ENCODE measurements around the gene CACNA1S.

CACNA1S gene

DNA sequence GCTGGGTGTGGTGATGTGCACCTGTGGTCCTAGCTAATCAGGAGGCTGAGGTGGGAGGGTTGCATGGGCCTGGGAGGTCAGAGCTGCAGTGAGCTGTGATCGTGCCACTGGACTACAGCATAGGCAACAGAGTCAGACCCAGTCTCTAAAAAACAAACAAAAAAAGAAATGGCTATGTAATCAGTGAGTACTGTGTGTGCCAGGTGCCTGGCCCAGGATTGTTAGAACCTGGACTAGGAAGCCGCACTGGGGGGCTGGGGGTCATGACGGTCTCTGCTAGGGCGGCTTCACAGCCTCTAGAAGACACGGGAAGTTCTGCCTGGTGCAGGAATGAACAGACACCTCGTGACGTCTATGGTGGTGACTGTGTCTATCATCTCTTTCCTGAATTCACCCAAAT, 33.6 kb upstream of the CACNA1S start:
- Histone ChIP-seq H3K9me3 (ENCODE audit: control insufficient read depth, low read length) (no peaks in the 10 kb centered on the region), H3K36me3 (ENCODE audit: control insufficient read depth, insufficient read depth, low read length, severe bottlenecking) (peaks cover 57% of the 10 kb centered on the region), H3K27me3 (replicated peaks; ENCODE audit: control insufficient read depth, insufficient read depth, low read length) (no peaks in the 10 kb centered on the region), H3K4me3 (ENCODE audit: low read length) (no peak overlapping the region), H3K4me1 (ENCODE audit: control insufficient read depth, insufficient read depth, low read length) (peaks cover 16% of the 10 kb centered on the region), H3K9ac (ENCODE audit: low read length) (no peak overlapping the region)
- DNase-seq (ENCODE audit: low read depth) = no peak

DNA sequence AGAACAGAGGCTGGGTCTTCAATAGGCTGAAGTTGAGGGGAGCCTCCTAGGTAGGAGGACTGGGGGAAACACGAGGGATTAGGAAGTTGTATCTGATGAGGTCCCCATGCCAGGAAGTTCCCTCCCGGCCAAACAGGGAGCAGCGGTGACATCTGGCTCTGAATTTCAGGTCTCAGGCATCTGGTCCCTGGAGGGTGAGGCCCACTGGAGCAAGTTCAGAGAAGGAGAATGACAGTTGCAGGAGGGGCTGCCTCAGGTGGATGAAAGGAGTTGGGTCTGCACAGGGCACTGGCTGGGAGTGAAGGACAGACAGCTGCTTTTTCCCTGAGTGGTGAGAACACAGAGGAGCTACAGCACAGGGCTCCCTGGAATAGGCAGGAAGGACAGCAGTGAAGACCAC, 32.9 kb upstream of the CACNA1S start:
- no peak overlapping the region for H3K4me3 ChIP-seq (ENCODE audit: low read length)
- H3K9me3 ChIP-seq (ENCODE audit: control insufficient read depth, low read length) = no peaks in the 10 kb centered on the region
- H3K9ac ChIP-seq (ENCODE audit: low read length) = no peak overlapping the region
- no peaks in the 10 kb centered on the region for H3K27me3 ChIP-seq (replicated peaks; ENCODE audit: control insufficient read depth, insufficient read depth, low read length)
- peaks cover 16% of the 10 kb centered on the region for H3K4me1 ChIP-seq (ENCODE audit: control insufficient read depth, insufficient read depth, low read length)
- peaks cover 56% of the 10 kb centered on the region for H3K36me3 ChIP-seq (ENCODE audit: control insufficient read depth, insufficient read depth, low read length, severe bottlenecking)
- DNase-seq (ENCODE audit: low read depth) = no peak

DNA sequence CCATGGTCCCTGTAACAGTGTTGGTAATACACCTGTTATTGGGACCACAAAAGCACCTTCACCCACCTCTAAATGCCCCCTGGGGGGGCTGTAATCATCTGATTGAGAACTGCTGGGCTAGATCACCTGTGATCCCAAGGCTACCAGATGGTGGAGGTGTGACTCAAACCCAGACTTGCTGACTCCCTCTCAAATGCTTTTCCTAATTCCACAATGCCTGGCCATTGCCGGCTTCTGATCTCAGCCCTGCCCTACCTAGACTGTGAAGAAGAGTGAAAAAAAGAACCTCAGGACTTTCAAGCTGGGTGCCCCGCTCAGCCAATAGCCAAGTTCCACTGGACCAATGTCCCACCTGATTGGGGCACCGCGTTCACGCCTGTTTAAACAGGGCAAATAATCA, 32.5 kb upstream of the CACNA1S start:
- Histone ChIP-seq H3K4me3 (ENCODE audit: low read length) (no peak overlapping the region), H3K27me3 (replicated peaks; ENCODE audit: control insufficient read depth, insufficient read depth, low read length) (no peaks in the 10 kb centered on the region), H3K36me3 (ENCODE audit: control insufficient read depth, insufficient read depth, low read length, severe bottlenecking) (peaks cover 53% of the 10 kb centered on the region), H3K9me3 (ENCODE audit: control insufficient read depth, low read length) (no peaks in the 10 kb centered on the region), H3K4me1 (ENCODE audit: control insufficient read depth, insufficient read depth, low read length) (peaks cover 16% of the 10 kb centered on the region), H3K9ac (ENCODE audit: low read length) (no peak overlapping the region)
- no peak for DNase-seq (ENCODE audit: low read depth)

DNA sequence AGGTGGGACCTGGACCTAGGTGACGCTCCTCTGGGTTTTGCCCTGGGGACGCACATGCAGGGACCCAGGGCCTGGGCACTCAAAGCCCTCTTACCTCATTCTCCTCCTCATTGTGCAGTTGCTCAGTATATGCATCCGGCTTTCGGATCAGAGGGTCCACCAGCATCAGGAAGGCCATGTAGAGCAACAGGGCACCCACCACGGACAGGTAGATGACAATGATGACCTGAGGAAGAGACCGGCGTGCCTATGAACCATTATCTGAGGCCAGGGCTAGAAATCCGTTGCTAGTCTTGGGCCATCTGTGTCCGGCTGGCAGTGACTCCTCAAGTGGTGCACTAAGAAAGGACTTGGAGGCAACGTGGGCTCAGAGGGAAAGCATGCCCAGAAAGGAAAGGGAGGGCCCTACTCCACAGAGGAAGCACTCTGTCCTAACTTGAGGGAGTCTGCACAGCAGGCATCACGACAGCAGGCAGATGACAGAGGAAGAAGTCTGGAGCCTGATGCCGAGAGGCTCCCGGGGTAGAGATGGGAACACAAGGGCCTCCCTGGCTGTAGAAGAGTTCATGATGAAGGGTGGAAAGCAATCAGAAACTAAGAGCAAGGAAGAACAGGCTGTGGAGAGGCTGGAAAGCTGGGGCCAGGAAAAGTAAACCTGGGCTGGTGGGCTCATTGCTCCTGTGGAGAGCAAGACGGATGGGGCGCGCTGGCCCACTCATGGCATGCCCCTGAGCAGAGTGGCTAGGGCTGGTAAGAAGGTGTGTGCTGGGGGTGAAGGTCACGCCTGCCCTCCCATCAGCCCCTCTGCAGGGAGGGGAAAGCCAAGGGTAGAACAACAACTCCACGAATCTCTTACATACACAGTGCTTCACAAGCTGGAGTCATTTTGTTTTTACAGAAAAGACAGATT, 31.8 kb upstream of the CACNA1S start:
- Histone ChIP-seq H3K9me3 (ENCODE audit: control insufficient read depth, low read length) (no peaks in the 10 kb centered on the region), H3K36me3 (ENCODE audit: control insufficient read depth, insufficient read depth, low read length, severe bottlenecking) (peaks cover 53% of the 10 kb centered on the region)
- DNase-seq (ENCODE audit: low read depth) = no peak

DNA sequence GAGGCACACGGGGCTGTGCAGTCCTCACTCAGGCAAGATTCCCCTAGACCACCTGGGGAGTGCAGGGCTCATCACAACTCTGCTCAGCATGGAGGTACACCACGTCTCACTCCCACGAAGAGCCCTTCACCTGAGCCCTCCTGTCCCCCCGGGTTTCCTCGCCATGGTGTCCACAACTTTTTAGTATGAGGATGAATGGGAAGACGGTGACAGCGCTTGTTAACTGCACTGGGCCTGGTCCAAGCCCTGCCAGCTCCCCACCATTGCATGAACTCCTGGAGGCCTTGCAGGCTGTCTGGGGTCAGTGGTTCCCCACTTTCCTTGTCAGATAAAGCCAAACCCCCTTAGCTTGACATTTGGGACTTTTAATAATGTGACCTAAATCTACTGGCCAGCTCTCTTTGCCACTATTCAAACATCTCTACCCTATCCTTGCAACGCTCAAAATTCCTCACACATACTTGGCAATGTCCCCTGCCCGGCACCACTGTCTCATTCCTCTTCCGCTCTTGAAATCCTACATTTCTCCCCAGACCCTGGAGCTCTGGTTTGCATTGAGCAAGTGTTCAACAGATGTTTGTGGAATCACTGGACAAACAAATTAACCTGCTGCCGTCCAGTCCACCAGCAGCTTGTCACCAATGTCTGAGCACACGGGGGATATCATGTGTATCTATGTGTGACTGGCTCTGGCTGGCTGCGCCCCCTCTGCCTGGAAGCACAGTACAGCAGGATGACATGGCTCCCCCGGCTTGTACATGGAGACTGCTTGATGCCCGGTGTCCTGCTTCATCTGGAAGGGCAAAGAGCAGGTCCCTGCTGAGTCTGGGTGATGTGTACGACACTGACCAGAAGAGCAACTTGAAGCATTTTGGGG, 30.9 kb upstream of the CACNA1S start:
- peaks cover 22% of the 10 kb centered on the region for H3K4me1 ChIP-seq (ENCODE audit: control insufficient read depth, insufficient read depth, low read length)
- no peak overlapping the region for H3K4me3 ChIP-seq (ENCODE audit: low read length)
- peaks cover 44% of the 10 kb centered on the region for H3K36me3 ChIP-seq (ENCODE audit: control insufficient read depth, insufficient read depth, low read length, severe bottlenecking)
- DNase-seq (ENCODE audit: low read depth) = no peak
- H3K9ac ChIP-seq (ENCODE audit: low read length) = no peak overlapping the region
- no peaks in the 10 kb centered on the region for H3K9me3 ChIP-seq (ENCODE audit: control insufficient read depth, low read length)
- no peaks in the 10 kb centered on the region for H3K27me3 ChIP-seq (replicated peaks; ENCODE audit: control insufficient read depth, insufficient read depth, low read length)

More for the DNA sequence above, 31.8 kb upstream of the CACNA1S start:
- Histone ChIP-seq H3K9ac (ENCODE audit: low read length) (no peak overlapping the region), H3K4me3 (ENCODE audit: low read length) (no peak overlapping the region), H3K27me3 (replicated peaks; ENCODE audit: control insufficient read depth, insufficient read depth, low read length) (no peaks in the 10 kb centered on the region), H3K4me1 (ENCODE audit: control insufficient read depth, insufficient read depth, low read length) (peaks cover 16% of the 10 kb centered on the region)

DNA sequence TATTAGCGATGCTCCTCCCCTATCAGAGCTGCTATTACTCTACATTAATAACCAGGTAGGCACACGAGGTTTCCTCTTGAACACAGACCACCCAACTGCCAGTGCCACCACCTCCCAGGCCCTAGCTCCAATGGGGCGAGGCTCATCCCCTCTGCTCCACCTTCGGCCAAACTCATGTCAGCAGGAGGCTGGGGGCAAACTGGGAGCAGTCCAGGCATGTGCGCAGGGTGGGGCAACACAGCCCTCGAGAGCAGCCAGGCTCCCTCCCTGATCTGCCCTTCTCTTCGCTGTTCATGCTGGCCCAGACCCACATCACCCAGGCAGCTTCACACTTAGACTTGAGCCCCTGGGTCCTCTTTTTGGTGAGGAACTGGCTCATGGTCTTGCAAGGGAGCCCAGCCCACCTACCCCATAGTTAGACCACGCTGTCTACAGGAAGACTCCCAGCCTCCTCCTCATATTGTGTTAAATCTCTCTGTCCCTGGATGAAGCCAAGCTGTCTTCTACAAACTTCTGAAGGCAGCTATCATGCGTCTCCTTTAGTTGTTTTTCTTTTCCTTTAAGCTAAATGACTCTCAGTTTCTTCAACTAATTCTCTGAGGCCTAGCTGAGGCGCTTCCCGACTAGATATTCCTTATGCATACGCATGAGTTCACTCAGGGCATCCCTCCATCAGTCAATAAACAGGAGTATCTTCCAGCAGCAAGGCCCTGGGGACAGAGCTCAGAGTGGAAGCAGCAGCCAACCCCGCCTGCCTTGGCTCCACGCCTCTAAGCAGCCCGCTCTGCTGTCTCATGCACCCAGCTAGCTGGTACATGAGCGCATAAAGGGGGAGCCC, 30.0 kb upstream of the CACNA1S start:
- Histone ChIP-seq H3K9ac (ENCODE audit: low read length) (no peak overlapping the region), H3K9me3 (ENCODE audit: control insufficient read depth, low read length) (no peaks in the 10 kb centered on the region), H3K36me3 (ENCODE audit: control insufficient read depth, insufficient read depth, low read length, severe bottlenecking) (peaks cover 41% of the 10 kb centered on the region), H3K4me1 (ENCODE audit: control insufficient read depth, insufficient read depth, low read length) (peaks cover 31% of the 10 kb centered on the region), H3K4me3 (ENCODE audit: low read length) (no peak overlapping the region), H3K27me3 (replicated peaks; ENCODE audit: control insufficient read depth, insufficient read depth, low read length) (no peaks in the 10 kb centered on the region)
- DNase-seq (ENCODE audit: low read depth) = no peak

DNA sequence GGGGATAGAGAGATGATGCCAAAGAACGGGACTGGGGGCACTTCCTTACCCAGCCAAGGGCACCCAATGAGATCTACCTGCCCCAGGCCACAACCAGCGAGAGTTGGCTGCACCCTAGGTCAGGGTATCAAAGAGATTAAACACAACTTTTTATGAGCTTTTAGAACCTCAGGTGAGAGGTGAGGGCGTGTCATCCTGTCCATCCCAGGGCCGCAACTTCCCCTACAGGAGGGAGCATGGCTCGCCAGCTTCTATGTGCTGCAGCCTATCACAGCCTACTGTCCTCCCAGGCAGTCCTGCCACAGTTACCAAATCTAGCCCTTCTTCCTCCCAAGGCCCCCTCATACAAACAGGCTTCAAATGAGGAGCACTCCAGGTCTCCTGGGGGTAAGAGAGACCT, 29.2 kb upstream of the CACNA1S start:
- no peak overlapping the region for H3K9ac ChIP-seq (ENCODE audit: low read length)
- peaks cover 36% of the 10 kb centered on the region for H3K4me1 ChIP-seq (ENCODE audit: control insufficient read depth, insufficient read depth, low read length)
- no peaks in the 10 kb centered on the region for H3K9me3 ChIP-seq (ENCODE audit: control insufficient read depth, low read length)
- no peak overlapping the region for H3K4me3 ChIP-seq (ENCODE audit: low read length)
- H3K27me3 ChIP-seq (replicated peaks; ENCODE audit: control insufficient read depth, insufficient read depth, low read length) = no peaks in the 10 kb centered on the region
- peaks cover 33% of the 10 kb centered on the region for H3K36me3 ChIP-seq (ENCODE audit: control insufficient read depth, insufficient read depth, low read length, severe bottlenecking)
- DNase-seq (ENCODE audit: low read depth) = no peak

DNA sequence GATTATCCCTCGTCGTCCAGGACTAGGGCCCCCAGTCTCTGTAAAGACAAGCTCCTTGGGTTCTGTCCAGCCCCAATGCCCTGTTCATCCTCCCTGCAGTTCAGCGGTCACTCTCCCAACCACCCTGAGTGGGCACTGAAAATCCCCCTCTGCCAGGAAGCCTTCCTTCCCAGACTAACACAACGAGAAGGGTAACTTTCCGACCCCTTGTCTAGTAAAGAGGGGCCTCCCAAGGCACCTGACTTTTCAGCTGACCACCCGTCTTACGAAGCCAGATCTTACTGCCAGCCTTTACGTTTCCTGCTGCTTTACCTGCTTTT, 28.7 kb upstream of the CACNA1S start:
- Histone ChIP-seq H3K36me3 (ENCODE audit: control insufficient read depth, insufficient read depth, low read length, severe bottlenecking) (peaks cover 29% of the 10 kb centered on the region), H3K27me3 (replicated peaks; ENCODE audit: control insufficient read depth, insufficient read depth, low read length) (no peaks in the 10 kb centered on the region), H3K4me1 (ENCODE audit: control insufficient read depth, insufficient read depth, low read length) (peaks cover 36% of the 10 kb centered on the region), H3K4me3 (ENCODE audit: low read length) (no peak overlapping the region), H3K9me3 (ENCODE audit: control insufficient read depth, low read length) (no peaks in the 10 kb centered on the region), H3K9ac (ENCODE audit: low read length) (no peak overlapping the region)
- no peak for DNase-seq (ENCODE audit: low read depth)

DNA sequence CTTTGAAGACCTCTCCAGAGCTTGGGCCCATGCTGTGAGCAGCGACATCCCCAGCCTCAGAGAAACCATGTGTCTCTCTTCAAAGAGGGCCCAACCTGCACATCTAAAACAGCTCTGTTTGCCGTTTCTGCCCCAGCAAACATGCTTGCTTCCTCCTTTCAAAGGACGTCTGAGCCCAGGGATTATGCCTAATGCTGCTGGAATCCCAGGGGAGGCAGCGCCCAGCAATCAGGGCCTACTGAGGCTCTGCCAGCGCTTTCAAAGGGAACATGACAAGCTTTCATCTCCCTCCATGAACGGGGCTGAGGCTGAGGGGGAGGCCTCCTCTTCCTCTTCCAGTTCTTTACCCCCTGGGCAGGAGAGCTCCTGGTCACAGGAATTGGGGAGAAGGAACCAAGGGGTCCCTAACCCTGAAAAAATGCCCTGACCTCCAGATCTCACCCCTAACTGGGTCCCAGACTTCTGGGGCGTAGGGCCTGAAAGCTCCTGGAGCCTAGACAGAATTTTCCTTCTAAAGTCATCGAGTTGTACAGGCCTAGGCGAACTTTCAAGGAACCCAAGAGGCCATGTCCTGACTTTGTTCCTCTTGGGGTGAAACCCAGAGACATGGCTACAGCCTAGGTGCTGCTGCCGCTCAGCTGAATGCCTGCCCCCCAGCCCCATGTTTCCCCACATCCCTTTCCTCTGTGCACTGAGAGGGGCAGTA, 28.2 kb upstream of the CACNA1S start:
- DNase-seq (ENCODE audit: low read depth) = no peak
- Histone ChIP-seq H3K9ac (ENCODE audit: low read length) (no peak overlapping the region), H3K9me3 (ENCODE audit: control insufficient read depth, low read length) (no peaks in the 10 kb centered on the region), H3K4me3 (ENCODE audit: low read length) (no peak overlapping the region), H3K27me3 (replicated peaks; ENCODE audit: control insufficient read depth, insufficient read depth, low read length) (no peaks in the 10 kb centered on the region), H3K4me1 (ENCODE audit: control insufficient read depth, insufficient read depth, low read length) (peaks cover 36% of the 10 kb centered on the region), H3K36me3 (ENCODE audit: control insufficient read depth, insufficient read depth, low read length, severe bottlenecking) (peaks cover 27% of the 10 kb centered on the region)

DNA sequence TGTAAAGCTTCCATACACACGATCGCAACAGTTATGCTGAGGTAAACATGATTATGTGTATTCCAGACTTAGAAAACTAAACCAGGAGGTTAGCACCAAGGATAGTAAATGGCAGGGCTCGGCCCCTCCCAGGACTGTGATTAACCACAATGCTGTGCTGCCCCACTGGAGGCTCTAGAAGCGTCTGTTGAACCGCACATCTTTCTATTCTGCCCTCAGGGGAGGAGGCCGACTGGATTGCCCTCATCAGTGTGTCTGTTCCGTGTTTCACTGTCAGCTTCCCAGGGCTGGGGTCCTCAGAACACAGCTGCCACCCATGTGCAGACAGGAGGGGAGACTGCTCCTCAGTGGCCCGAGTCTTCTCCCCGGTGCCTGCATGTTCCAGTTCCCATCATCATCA, 27.5 kb upstream of the CACNA1S start:
- no peaks in the 10 kb centered on the region for H3K9me3 ChIP-seq (ENCODE audit: control insufficient read depth, low read length)
- peaks cover 36% of the 10 kb centered on the region for H3K4me1 ChIP-seq (ENCODE audit: control insufficient read depth, insufficient read depth, low read length)
- no peaks in the 10 kb centered on the region for H3K27me3 ChIP-seq (replicated peaks; ENCODE audit: control insufficient read depth, insufficient read depth, low read length)
- DNase-seq (ENCODE audit: low read depth) = no peak
- no peak overlapping the region for H3K9ac ChIP-seq (ENCODE audit: low read length)
- no peak overlapping the region for H3K4me3 ChIP-seq (ENCODE audit: low read length)
- H3K36me3 ChIP-seq (ENCODE audit: control insufficient read depth, insufficient read depth, low read length, severe bottlenecking) = peaks cover 29% of the 10 kb centered on the region
